H1 (cell line): ENCODE measurements around the gene TBC1D25. TPM values are rescaled to one million over a fixed set of nuclear protein-coding genes. Genes with fewer than 3 reads are reported as not detected.

Experiments
- CTCF ChIA-PET: fragments of 300-600 bp; sonication (Branson Sonifier 250); formaldehyde crosslinking; loops from one replicate; lab custom pipeline; 2021; ENCODE audit not compliant: partially characterized antibody; lab: Charles Lee
- POLR2A ChIA-PET: fragments of 300-600 bp; sonication (Branson Sonifier 250); formaldehyde crosslinking; loops from one replicate; lab custom pipeline; 2021; ENCODE audit warnings: inconsistent platforms; ENCODE audit not compliant: partially characterized antibody; lab: Charles Lee
- DNase-seq, 2 experiments: peaks; one replicate each; pipeline versions ENCODE4 v3.0.0 to v3.0.0-alpha.2; 2010 to 2022; ENCODE audit warnings: low spot score in 2 of 2, low read depth in 1 of 2, mixed read lengths in 1 of 2
- FAIRE-seq: peaks from 2 replicates; lab custom pipeline; 2011; peaks lifted over from hg19 to GRCh38; lab: Jason Lieb, UNC
- H2AFZ ChIP-seq: 2 replicates; pipeline ENCODE4 v1.8.1; 2012; ENCODE audit warnings: low read length, inconsistent platforms
- H2AK5ac ChIP-seq: 2 replicates; pipeline ENCODE4 v1.6.1; 2013; ENCODE audit warnings: low read depth, low read length
- H2BK120ac ChIP-seq: replicated peaks from 2 replicates; pipeline ENCODE3; 2013; ENCODE audit warnings: low read depth, low read length, inconsistent platforms
- H2BK12ac ChIP-seq: 2 replicates; pipeline ENCODE4 v1.6.1; 2013; ENCODE audit warnings: low read depth, low read length
- H2BK15ac ChIP-seq: 2 replicates; pipeline ENCODE4 v1.6.1; 2013; ENCODE audit warnings: low read length
- H2BK20ac ChIP-seq: 2 replicates; pipeline ENCODE4 v1.6.1; 2013; ENCODE audit warnings: low read length
- H2BK5ac ChIP-seq: 2 replicates; pipeline ENCODE4 v1.6.1; 2013; ENCODE audit warnings: low read depth, low read length
- H3K14ac ChIP-seq: 2 replicates; pipeline ENCODE4 v1.6.1; 2013; ENCODE audit warnings: inconsistent platforms; ENCODE audit not compliant: insufficient read length
- H3K18ac ChIP-seq: 2 replicates; pipeline ENCODE4 v1.6.1; 2013; ENCODE audit warnings: low read length; ENCODE audit errors: extremely low read depth
- H3K23ac ChIP-seq: 2 replicates; pipeline ENCODE4 v1.6.1; 2013; ENCODE audit warnings: inconsistent platforms; ENCODE audit not compliant: insufficient read length
- H3K23me2 ChIP-seq: 2 replicates; pipeline ENCODE4 v1.6.1; 2013; ENCODE audit warnings: low read depth, low read length
- H3K27ac ChIP-seq: 2 replicates; pipeline ENCODE4 v1.6.1; 2011; ENCODE audit warnings: low read depth, low read length, inconsistent platforms
- H3K27me3 ChIP-seq, 4 experiments: replicated peaks in 1 of 4; 1 replicate in 1 of 4; 2 replicates in 3 of 4; pipeline versions ENCODE4 v1.6.1 to v1.8.1; 2011 to 2013; ENCODE audit warnings: low read length in 3 of 4, mild to moderate bottlenecking in 3 of 4, inconsistent platforms in 2 of 4, mixed read lengths in 2 of 4, moderate library complexity in 1 of 4; ENCODE audit not compliant: control insufficient read depth in 3 of 4, insufficient read depth in 3 of 4; ENCODE audit errors: extremely low read depth in 1 of 4
- H3K36me3 ChIP-seq, 4 experiments: 2 replicates each; pipeline versions ENCODE4 v1.6.1 to v1.8.1; 2011 to 2013; ENCODE audit warnings: mild to moderate bottlenecking in 4 of 4, low read length in 3 of 4, moderate library complexity in 2 of 4, control low read depth in 1 of 4, inconsistent platforms in 1 of 4; ENCODE audit not compliant: insufficient read depth in 4 of 4, control insufficient read depth in 2 of 4
- H3K4ac ChIP-seq: replicated peaks from 2 replicates; pipeline ENCODE3; 2013; ENCODE audit warnings: low read length, low read depth, mixed read lengths, inconsistent platforms; ENCODE audit not compliant: insufficient read length
- H3K4me1 ChIP-seq, 4 experiments: replicated peaks in 1 of 4; 1 replicate in 1 of 4; 2 replicates in 3 of 4; pipeline versions ENCODE4 v1.6.1 to v1.8.1; 2011 to 2013; ENCODE audit warnings: low read length in 3 of 4, inconsistent platforms in 2 of 4, mixed read lengths in 1 of 4; ENCODE audit not compliant: insufficient read depth in 4 of 4, control insufficient read depth in 3 of 4
- H3K4me2 ChIP-seq, 2 experiments: 2 replicates each; pipeline versions ENCODE4 v1.6.1 to v1.8.1; 2011 to 2013; ENCODE audit warnings: low read depth in 2 of 2, low read length in 2 of 2, control low read depth in 1 of 2, inconsistent platforms in 1 of 2, mild to moderate bottlenecking in 1 of 2; ENCODE audit not compliant: insufficient read depth in 1 of 2
- H3K4me3 ChIP-seq, 4 experiments: fragments of 200-600, 300-600 bp in 1 of 4; sonication (generic), shearing (Covaris generic), sonication (Bioruptor Twin) in 1 of 4; 2 replicates each; pipeline versions ENCODE4 v1.5.1 to v1.8.1; 2011 to 2016; ENCODE audit warnings: low read length in 4 of 4, low read depth in 3 of 4, control low read depth in 2 of 4, inconsistent platforms in 2 of 4, mild to moderate bottlenecking in 2 of 4, mixed read lengths in 1 of 4, moderate library complexity in 1 of 4; ENCODE audit not compliant: insufficient read depth in 2 of 4; ENCODE audit errors: extremely low read depth in 1 of 4
- H3K56ac ChIP-seq: replicated peaks from 2 replicates; pipeline ENCODE3; 2013; ENCODE audit warnings: low read depth, mild to moderate bottlenecking, mixed read lengths, low read length, inconsistent platforms; ENCODE audit not compliant: insufficient read length
- H3K79me1 ChIP-seq: 2 replicates; pipeline ENCODE4 v1.6.1; 2013; ENCODE audit warnings: low read depth, low read length, control low read depth
- H3K79me2 ChIP-seq, 2 experiments: 2 replicates each; pipeline versions ENCODE4 v1.6.1 to v1.8.1; 2012 to 2013; ENCODE audit warnings: low read length in 2 of 2, mild to moderate bottlenecking in 2 of 2, inconsistent platforms in 1 of 2; ENCODE audit not compliant: insufficient read depth in 2 of 2, control insufficient read depth in 1 of 2
- H3K9ac ChIP-seq, 4 experiments: replicated peaks in 1 of 4; 1 replicate in 1 of 4; 2 replicates in 3 of 4; pipeline versions ENCODE4 v1.6.1 to v1.8.1; 2011 to 2013; ENCODE audit warnings: low read depth in 3 of 4, low read length in 3 of 4, control low read depth in 2 of 4, mild to moderate bottlenecking in 2 of 4, moderate library complexity in 2 of 4, inconsistent platforms in 1 of 4; ENCODE audit errors: extremely low read depth in 1 of 4
- H3K9me3 ChIP-seq, 2 experiments: 2 replicates each; pipeline versions ENCODE4 v1.6.1 to v1.8.1; 2012 to 2013; ENCODE audit warnings: mild to moderate bottlenecking in 2 of 2, moderate library complexity in 2 of 2, control low read depth in 1 of 2, inconsistent platforms in 1 of 2, low read depth in 1 of 2, low read length in 1 of 2, mixed read lengths in 1 of 2; ENCODE audit not compliant: insufficient read depth in 2 of 2
- H4K20me1 ChIP-seq, 2 experiments: replicated peaks in 1 of 2; 2 replicates each; pipeline versions ENCODE3 to v1.8.1; 2011 to 2013; ENCODE audit warnings: inconsistent platforms in 2 of 2, low read length in 2 of 2, mild to moderate bottlenecking in 1 of 2; ENCODE audit not compliant: insufficient read depth in 2 of 2, control insufficient read depth in 1 of 2
- H4K5ac ChIP-seq: 2 replicates; pipeline ENCODE4 v1.6.1; 2013; ENCODE audit warnings: low read length, low read depth, mixed read lengths, inconsistent platforms; ENCODE audit not compliant: insufficient read length
- H4K8ac ChIP-seq: 2 replicates; pipeline ENCODE4 v1.8.0; 2013; ENCODE audit warnings: mild to moderate bottlenecking, moderate library complexity, low read length, inconsistent platforms; ENCODE audit not compliant: insufficient read depth; ENCODE audit errors: extremely low read depth
- H4K91ac ChIP-seq: replicated peaks from 2 replicates; pipeline ENCODE3; 2013; ENCODE audit warnings: low read length, mixed read lengths, inconsistent platforms; ENCODE audit not compliant: insufficient read length
- CBX5 ChIP-seq: fragments of 300-800, 300-1000 bp; sonication (generic); IDR thresholded peaks from 2 replicates; pipeline ENCODE4 v1.7.1; 2016; ENCODE audit warnings: antibody characterized with exemption, low read length, low read depth
- CTBP2 ChIP-seq: IDR thresholded peaks from 2 replicates; pipeline ENCODE4 v1.7.0; 2011; ENCODE audit warnings: borderline replicate concordance, mild to moderate bottlenecking, moderate library complexity, mixed read lengths, low read length; ENCODE audit not compliant: insufficient read depth, insufficient read length
- EGR1 ChIP-seq: IDR thresholded peaks from 2 replicates; pipeline ENCODE4 v1.6.1; 2011; ENCODE audit warnings: low read depth, low read length, borderline replicate concordance
- KDM1A ChIP-seq: fragments of 200-600, 300-600 bp; sonication (generic); IDR thresholded peaks from 2 replicates; pipeline ENCODE4 v1.7.1; 2016; ENCODE audit warnings: mild to moderate bottlenecking, low read length, borderline replicate concordance
- KDM5A ChIP-seq: fragments of 200-600 bp; IDR thresholded peaks from 2 replicates; pipeline ENCODE4 v1.7.1; 2012; ENCODE audit warnings: mild to moderate bottlenecking, low read length, inconsistent platforms, mixed read lengths
- PHF8 ChIP-seq: fragments of 200-600 bp; sonication (generic); conservative IDR thresholded peaks from 2 replicates; pipeline ENCODE4 v1.7.1; 2012; ENCODE audit warnings: low read depth, mild to moderate bottlenecking, inconsistent platforms, low read length, moderate library complexity
- POLR2AphosphoS5 ChIP-seq: IDR thresholded peaks from 2 replicates; pipeline ENCODE4 v1.6.1; 2011; ENCODE audit warnings: low read depth, low read length
- RXRA ChIP-seq: IDR thresholded peaks from 2 replicates; pipeline ENCODE4 v1.6.1; 2011; ENCODE audit warnings: low read depth, mild to moderate bottlenecking, low read length, moderate library complexity; ENCODE audit not compliant: insufficient read depth
- SIRT6 ChIP-seq: IDR thresholded peaks from one replicate; pipeline ENCODE4 v1.7.1; 2012; ENCODE audit warnings: low read length, inconsistent platforms
- SP1 ChIP-seq: IDR thresholded peaks from 2 replicates; pipeline ENCODE4 v1.6.1; 2011; ENCODE audit warnings: low read depth, low read length
- SUZ12 ChIP-seq: fragments of 200-600 bp; sonication (generic); IDR thresholded peaks from 2 replicates; pipeline ENCODE4 v1.6.1; 2012; ENCODE audit warnings: mild to moderate bottlenecking, inconsistent platforms, low read length, moderate library complexity, mixed read lengths
- TCF12 ChIP-seq: IDR thresholded peaks from 2 replicates; pipeline ENCODE4 v1.6.1; 2011; ENCODE audit warnings: low read depth, mild to moderate bottlenecking, low read length
- WGBS, 2 experiments: shearing (Covaris generic) in 1 of 2; methylation state at CpG; one replicate each; pipeline versions ENCODE4 v1.1.6 to v1.1.7; 2013 to 2015; ENCODE audit warnings: low lambda C conversion rate in 2 of 2, mixed read lengths in 2 of 2, inconsistent platforms in 1 of 2, low coverage in 1 of 2, missing lambda C conversion rate in 1 of 2; ENCODE audit not compliant: insufficient replicate concordance in 2 of 2, insufficient coverage in 1 of 2, insufficient read length in 1 of 2; ENCODE audit errors: extremely low coverage in 1 of 2, missing lambda C conversion rate in 1 of 2; 5-methylcytosine and 5-hydroxymethylcytosine counted together
- polyA plus RNA-seq, 7 experiments: library from polyadenylated mRNA; depleted of rRNA in 3 of 7; stranded (reverse) in 5 of 7; unstranded in 2 of 7; fragments of >200 nt in 5 of 7; fragments of 200-250 nt in 2 of 7; gene quantifications; 1 replicate in 5 of 7; 2 replicates in 1 of 7; 4 replicates in 1 of 7; pipeline versions ENCODE4 v1.2.1 to v1.2.3, GENCODE V29; 2011 to 2013; ENCODE audit warnings: missing spikeins in 2 of 7, mixed read lengths in 2 of 7
- total RNA-seq: library from RNA; stranded (reverse); fragmentation: NEBNext Ultra II Directional; extraction: Animal tissue kit (Norgen Biotek cat#: 25700); gene quantifications from 2 replicates; pipeline ENCODE4 v1.2.1, GENCODE V29; 2021
- TF ChIP-seq, protein P1 (sequence below): IDR thresholded peaks from 2 replicates; pipeline ENCODE4 v1.6.1; 2011; ENCODE audit warnings: low read length, improper control_type of control experiment
- TF ChIP-seq, protein P2 (sequence below): IDR thresholded peaks from 2 replicates; pipeline ENCODE4 v1.6.1; 2012; ENCODE audit warnings: inconsistent platforms

TBC1D25 gene
- total and polyA plus RNA-seq, 2 of the 8 experiments (the other 6 are each of a cell fraction or from before 2014, with no cell fraction given) = 6.5 to 6.8 TPM

DNA sequence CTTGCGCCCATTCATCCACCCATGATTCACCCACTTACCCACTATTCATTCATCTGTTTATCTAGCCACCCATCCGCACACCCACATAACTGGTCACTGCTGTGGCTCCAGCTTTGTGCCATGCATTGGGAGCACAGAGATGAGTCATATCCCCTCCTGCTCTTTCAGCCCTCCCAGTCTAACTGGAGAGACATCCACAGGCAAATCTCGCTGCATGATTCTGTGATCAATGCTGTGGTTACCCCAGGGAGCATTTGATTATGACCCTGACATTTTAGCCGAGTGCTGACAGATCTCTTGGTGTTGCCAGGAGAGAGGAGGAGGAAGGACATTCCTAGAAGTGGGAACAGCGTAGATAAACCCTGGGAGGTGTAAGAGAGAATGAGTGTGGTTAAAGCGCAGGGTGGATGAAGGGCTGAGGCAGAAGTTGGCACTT lies 41.1 kb upstream of the TBC1D25 start:
- Histone ChIP-seq H3K79me2 (no peaks in the 10 kb centered on the region), H4K91ac (no peak overlapping the region), H2BK15ac (no peak overlapping the region), H3K9ac (no peak overlapping the region), H3K18ac (no peak overlapping the region), H3K23ac (no peak overlapping the region), H4K8ac (no peak overlapping the region), H2AK5ac (no peak overlapping the region), H3K14ac (no peak overlapping the region), H3K4me1 (no peaks in the 10 kb centered on the region; a peak in 1 of 7 replicates), H3K27me3 (no peaks in the 10 kb centered on the region), H3K56ac (no peak overlapping the region), H3K4ac (no peak overlapping the region), H3K36me3 (no peaks in the 10 kb centered on the region), H2BK12ac (no peak overlapping the region), H2AFZ (no peak overlapping the region), H3K23me2 (no peaks in the 10 kb centered on the region), H3K27ac (no peak overlapping the region), H3K4me2 (no peak overlapping the region), H3K9me3 (no peaks in the 10 kb centered on the region), H2BK20ac (no peak overlapping the region), H2BK5ac (no peak overlapping the region), H3K4me3 (no peak overlapping the region), H2BK120ac (no peak overlapping the region), H4K20me1 (no peaks in the 10 kb centered on the region), H3K79me1 (no peaks in the 10 kb centered on the region), H4K5ac (no peak overlapping the region)
- FAIRE-seq (no peak), DNase-seq (no peak)
- CTCF ChIA-PET = interaction anchor here (1.0 kb wide), 1 partner anchor 415 kb away, joined by 3 read pairs; no protein-coding TSS in a partner anchor
- WGBS, 2 experiments = 100% methylated on average over 4 of the region's 6 CpGs; no CpG with 5 or more reads in 1 of the 2 experiments
- POLR2A ChIA-PET = no interaction called here
- TF ChIP-seq CTBP2 (no peak), SUZ12 (no peak), KDM1A (no peak), PHF8 (no peak), SP1 (no peak), SIRT6 (no peak), KDM5A (no peak), POLR2AphosphoS5 (no peak), RXRA (no peak), CBX5 (no peak), TCF12 (no peak), EGR1 (no peak)
- TF ChIP-seq, protein P1, sequence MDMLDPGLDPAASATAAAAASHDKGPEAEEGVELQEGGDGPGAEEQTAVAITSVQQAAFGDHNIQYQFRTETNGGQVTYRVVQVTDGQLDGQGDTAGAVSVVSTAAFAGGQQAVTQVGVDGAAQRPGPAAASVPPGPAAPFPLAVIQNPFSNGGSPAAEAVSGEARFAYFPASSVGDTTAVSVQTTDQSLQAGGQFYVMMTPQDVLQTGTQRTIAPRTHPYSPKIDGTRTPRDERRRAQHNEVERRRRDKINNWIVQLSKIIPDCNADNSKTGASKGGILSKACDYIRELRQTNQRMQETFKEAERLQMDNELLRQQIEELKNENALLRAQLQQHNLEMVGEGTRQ = no peak
- TF ChIP-seq, protein P2, sequence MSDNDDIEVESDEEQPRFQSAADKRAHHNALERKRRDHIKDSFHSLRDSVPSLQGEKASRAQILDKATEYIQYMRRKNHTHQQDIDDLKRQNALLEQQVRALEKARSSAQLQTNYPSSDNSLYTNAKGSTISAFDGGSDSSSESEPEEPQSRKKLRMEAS = no peak
